ENCODE data around the gene YKT6.

DNA sequence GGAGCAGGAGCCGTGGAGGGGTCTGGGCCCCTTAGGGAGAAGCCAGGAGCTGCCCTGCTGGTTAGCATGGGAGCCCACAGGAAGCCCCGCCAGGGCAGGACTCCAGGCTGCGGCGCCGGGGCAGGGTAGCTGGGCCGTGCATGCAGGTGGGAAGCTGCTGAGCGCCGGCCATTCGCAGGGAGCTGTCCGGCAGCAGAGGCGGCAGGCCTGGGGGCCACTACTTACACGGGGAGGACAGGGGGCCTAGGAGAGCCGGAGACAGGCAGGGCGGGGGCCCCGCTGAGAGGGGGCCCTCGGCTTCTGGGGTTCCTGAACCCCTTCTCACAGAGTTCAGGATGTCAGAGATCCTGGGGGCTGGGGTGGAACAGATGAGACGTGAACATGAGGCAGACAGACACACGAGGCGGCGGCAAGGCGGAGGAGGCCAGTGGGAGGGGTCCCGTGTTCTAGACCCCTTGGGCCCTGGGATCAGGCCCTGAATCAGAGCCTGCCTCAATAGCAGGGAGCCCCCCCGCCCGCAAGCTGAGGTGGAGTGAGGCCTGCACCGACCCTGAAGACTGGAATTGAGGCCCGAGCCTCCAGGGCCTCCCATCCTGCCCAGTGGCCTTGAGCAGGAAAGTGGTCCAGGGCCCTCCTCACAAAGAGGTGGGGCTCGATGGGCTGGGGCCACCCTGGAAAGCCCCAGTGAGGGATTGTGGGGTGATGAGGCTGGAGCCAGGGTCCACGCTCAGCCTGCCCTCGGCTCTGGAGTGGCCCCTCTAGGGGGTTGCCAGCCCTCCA lies 28.0 kb downstream of the YKT6 start:
- TF ChIP-seq POLR2A (IDR thresholded peaks at IDR 0.05; ENCODE audit: low read length): no peak
- no peak for TF ChIP-seq GATA1 (IDR thresholded peaks at IDR 0.05; ENCODE audit: low read depth, low read length)
